OCI-LY3 (cell line): ENCODE results near the gene OSBPL8.

ENCODE experiments used
- H2AFZ ChIP-seq: fragments of 200-600, 300-600 bp; shearing (Covaris generic); 2 replicates; pipeline ENCODE4 v1.6.0; 2014; ENCODE audit warnings: antibody characterized with exemption, low read depth, low read length
- H3K27ac ChIP-seq: fragments of 200-600, 300-600 bp; sonication (generic); 2 replicates; pipeline ENCODE4 v1.5.1; 2014; ENCODE audit warnings: mild to moderate bottlenecking, low read length, moderate library complexity, mixed read lengths
- H3K27me3 ChIP-seq: fragments of 200-600, 300-600 bp; sonication (generic); 2 replicates; pipeline ENCODE4 v1.6.1; 2014; ENCODE audit warnings: low read depth, low read length, mixed read lengths
- H3K36me3 ChIP-seq: fragments of 200-600, 300-600 bp; sonication (generic); replicated peaks from 2 replicates; pipeline ENCODE3; 2014; ENCODE audit warnings: low read depth, low read length, mixed read lengths
- H3K4me1 ChIP-seq: fragments of 300-600, 200-600 bp; sonication (generic); 2 replicates; pipeline ENCODE4 v1.6.1; 2014; ENCODE audit warnings: low read length, mixed read lengths
- H3K4me2 ChIP-seq: fragments of 200-600, 300-600 bp; sonication (generic); 2 replicates; pipeline ENCODE4 v1.6.1; 2014; ENCODE audit warnings: low read length, mixed read lengths
- H3K4me3 ChIP-seq: fragments of 300-600, 200-600 bp; sonication (generic); 2 replicates; pipeline ENCODE4 v1.5.1; 2014; ENCODE audit warnings: antibody characterized with exemption, mild to moderate bottlenecking, low read length, moderate library complexity
- H3K79me2 ChIP-seq: fragments of 300-600, 200-600 bp; shearing (Covaris generic); 2 replicates; pipeline ENCODE4 v1.6.1; 2014; ENCODE audit warnings: mild to moderate bottlenecking, low read length, mixed read lengths
- H3K9ac ChIP-seq: fragments of 300-600, 200-600 bp; shearing (Covaris generic); 2 replicates; pipeline ENCODE4 v1.6.0; 2014; ENCODE audit warnings: mild to moderate bottlenecking, low read length, moderate library complexity
- H3K9me3 ChIP-seq: fragments of 200-600, 300-600 bp; shearing (Covaris generic); 2 replicates; pipeline ENCODE4 v1.6.1; 2014; ENCODE audit warnings: low read length, mixed read lengths; ENCODE audit not compliant: insufficient read depth
- H4K20me1 ChIP-seq: fragments of 200-600, 300-600 bp; sonication (generic); 2 replicates; pipeline ENCODE4 v1.6.1; 2016; ENCODE audit warnings: low read length, mixed read lengths; ENCODE audit not compliant: insufficient read depth
- EZH2phosphoT487 ChIP-seq: fragments of 200-600 bp; shearing (Covaris generic); IDR thresholded peaks from 2 replicates; pipeline ENCODE4 v1.6.1; 2018; ENCODE audit warnings: antibody characterized with exemption, mixed run types, low read depth
- TF ChIP-seq, protein P1 (sequence below): fragments of 200-600, 300-600 bp; sonication (generic); IDR thresholded peaks from 2 replicates; pipeline ENCODE4 v1.5.1; 2014; ENCODE audit warnings: antibody characterized with exemption, low read length, low read depth

Gene OSBPL8

DNA sequence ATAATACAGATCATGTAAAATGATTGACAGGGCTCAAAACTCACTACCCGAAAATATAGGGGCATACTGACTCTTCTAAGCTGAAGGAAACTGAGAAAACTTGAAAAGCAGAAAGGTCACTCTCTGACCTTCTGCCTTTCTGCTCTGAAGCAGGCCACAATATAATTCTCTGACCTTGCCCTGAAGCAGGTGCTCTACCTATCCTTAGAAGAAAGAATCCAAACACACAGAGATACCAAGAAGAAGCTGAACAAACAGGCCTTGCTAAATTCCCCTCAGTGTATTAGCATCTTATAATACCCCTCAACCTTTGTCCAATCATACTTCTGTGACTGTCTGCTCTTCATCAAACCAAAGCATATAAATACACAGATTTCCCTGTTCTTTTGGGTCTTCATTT lies 150.5 kb downstream of the OSBPL8 start:
- Histone ChIP-seq H3K4me1 (no peaks in the 10 kb centered on the region), H3K79me2 (no peaks in the 10 kb centered on the region), H3K27me3 (no peaks in the 10 kb centered on the region), H3K36me3 (no peaks in the 10 kb centered on the region), H3K9me3 (no peaks in the 10 kb centered on the region), H3K4me3 (no peak overlapping the region), H2AFZ (no peak overlapping the region), H3K9ac (no peak overlapping the region), H3K27ac (no peak overlapping the region), H4K20me1 (no peaks in the 10 kb centered on the region), H3K4me2 (no peak overlapping the region)
- TF ChIP-seq EZH2phosphoT487, result no peak
- TF ChIP-seq, protein P1, sequence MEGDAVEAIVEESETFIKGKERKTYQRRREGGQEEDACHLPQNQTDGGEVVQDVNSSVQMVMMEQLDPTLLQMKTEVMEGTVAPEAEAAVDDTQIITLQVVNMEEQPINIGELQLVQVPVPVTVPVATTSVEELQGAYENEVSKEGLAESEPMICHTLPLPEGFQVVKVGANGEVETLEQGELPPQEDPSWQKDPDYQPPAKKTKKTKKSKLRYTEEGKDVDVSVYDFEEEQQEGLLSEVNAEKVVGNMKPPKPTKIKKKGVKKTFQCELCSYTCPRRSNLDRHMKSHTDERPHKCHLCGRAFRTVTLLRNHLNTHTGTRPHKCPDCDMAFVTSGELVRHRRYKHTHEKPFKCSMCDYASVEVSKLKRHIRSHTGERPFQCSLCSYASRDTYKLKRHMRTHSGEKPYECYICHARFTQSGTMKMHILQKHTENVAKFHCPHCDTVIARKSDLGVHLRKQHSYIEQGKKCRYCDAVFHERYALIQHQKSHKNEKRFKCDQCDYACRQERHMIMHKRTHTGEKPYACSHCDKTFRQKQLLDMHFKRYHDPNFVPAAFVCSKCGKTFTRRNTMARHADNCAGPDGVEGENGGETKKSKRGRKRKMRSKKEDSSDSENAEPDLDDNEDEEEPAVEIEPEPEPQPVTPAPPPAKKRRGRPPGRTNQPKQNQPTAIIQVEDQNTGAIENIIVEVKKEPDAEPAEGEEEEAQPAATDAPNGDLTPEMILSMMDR, result no peak

GRCh38 chr12:76407710-76408109 lies 151.9 kb downstream of the OSBPL8 start:
- no peak for TF ChIP-seq EZH2phosphoT487
- TF ChIP-seq, protein P1, result no peak
- H2AFZ ChIP-seq, result no peak overlapping the region
- H3K36me3 ChIP-seq, result no peaks in the 10 kb centered on the region
- H3K27me3 ChIP-seq, result no peaks in the 10 kb centered on the region
- no peaks in the 10 kb centered on the region for H3K79me2 ChIP-seq
- no peak overlapping the region for H3K27ac ChIP-seq
- H3K9me3 ChIP-seq, result no peaks in the 10 kb centered on the region
- H3K4me3 ChIP-seq, result no peak overlapping the region
- H3K4me1 ChIP-seq, result no peaks in the 10 kb centered on the region
- H3K9ac ChIP-seq, result no peak overlapping the region
- H4K20me1 ChIP-seq, result no peaks in the 10 kb centered on the region
- no peak overlapping the region for H3K4me2 ChIP-seq

DNA sequence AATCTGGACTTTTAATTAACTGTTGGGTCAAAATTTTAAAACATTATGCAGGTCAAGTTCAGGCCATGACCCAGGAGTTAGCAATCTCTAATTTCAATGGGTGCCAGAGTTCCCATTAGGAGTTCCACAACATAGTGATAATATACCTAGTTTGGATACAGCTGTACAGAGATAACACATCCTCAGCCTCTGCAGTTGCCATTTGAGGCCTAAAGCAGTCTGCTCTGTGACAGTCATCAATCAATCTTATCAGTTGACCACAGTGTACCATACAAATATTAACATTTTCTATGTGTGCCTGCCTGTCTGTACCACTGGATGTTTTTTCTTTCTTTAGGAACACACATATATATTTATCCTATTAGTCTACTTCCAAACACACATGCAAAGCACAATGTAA lies 157.3 kb downstream of the OSBPL8 start:
- no peak overlapping the region for H3K4me2 ChIP-seq
- H3K9ac ChIP-seq, result no peak overlapping the region
- no peaks in the 10 kb centered on the region for H3K4me1 ChIP-seq
- no peak overlapping the region for H3K27ac ChIP-seq
- H3K36me3 ChIP-seq, result peaks cover 4% of the 10 kb centered on the region
- H4K20me1 ChIP-seq, result no peaks in the 10 kb centered on the region
- H3K79me2 ChIP-seq, result no peaks in the 10 kb centered on the region
- no peaks in the 10 kb centered on the region for H3K9me3 ChIP-seq
- H3K27me3 ChIP-seq, result no peaks in the 10 kb centered on the region
- no peak overlapping the region for H3K4me3 ChIP-seq
- TF ChIP-seq, protein P1, result no peak
- TF ChIP-seq EZH2phosphoT487, result no peak
- no peak overlapping the region for H2AFZ ChIP-seq

DNA sequence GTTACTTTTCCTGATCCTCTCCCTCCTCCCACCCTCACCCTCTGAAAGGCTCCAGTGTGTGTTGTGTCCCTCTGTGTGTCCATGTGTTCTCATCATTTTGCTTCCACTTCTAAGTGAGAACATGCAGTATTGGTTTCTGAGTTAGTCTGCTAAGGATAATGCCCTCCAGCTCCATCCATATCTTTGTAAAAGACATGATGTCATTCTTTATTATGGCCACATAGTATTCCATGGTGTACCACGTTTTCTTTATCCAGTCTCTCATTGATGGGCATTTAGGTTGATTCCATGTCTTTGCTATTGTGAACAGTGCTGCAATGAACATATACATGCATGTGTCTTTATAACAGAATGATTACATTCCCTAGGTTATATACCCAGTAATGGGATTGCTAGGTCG lies 159.4 kb downstream of the OSBPL8 start:
- Histone ChIP-seq H3K79me2 (no peaks in the 10 kb centered on the region), H3K9me3 (no peaks in the 10 kb centered on the region), H4K20me1 (no peaks in the 10 kb centered on the region), H3K27me3 (no peaks in the 10 kb centered on the region), H3K27ac (no peak overlapping the region), H3K4me1 (no peaks in the 10 kb centered on the region), H3K4me2 (no peak overlapping the region), H2AFZ (no peak overlapping the region), H3K36me3 (peaks cover 4% of the 10 kb centered on the region), H3K4me3 (no peak overlapping the region), H3K9ac (no peak overlapping the region)
- no peak for TF ChIP-seq EZH2phosphoT487
- TF ChIP-seq, protein P1, result no peak
